HepG2 (cell line): ENCODE results near the gene CRY1. TPM values are rescaled to one million over a fixed set of nuclear protein-coding genes. Genes with fewer than 3 reads are reported as not detected.

ENCODE experiments used
- ATAC-seq: fragments of 200-7000 bp; cut with Tn5 transposase; 3 replicates; pipeline ENCODE4 v1.9.1; 2020; ENCODE audit warnings: mild to moderate bottlenecking, moderate library complexity
- BruUV-seq: library from RNA; stranded (reverse); fragments of 400-500 nt; replicated peaks from 2 replicates; lab custom pipeline; 2021; lab: Mats Ljungman, UMichigan
- CTCF ChIA-PET: fragments of 300-600 bp; formaldehyde crosslinking; extraction: SDS; loops from one replicate; lab custom pipeline; 2021; ENCODE audit warnings: low total read pairs, inconsistent platforms, low intra/inter-chr PET ratio; lab: Yijun Ruan, JAX
- POLR2A ChIA-PET: fragments of 350-600 bp; sonication (Branson Sonifier 250); formaldehyde crosslinking; loops from one replicate; lab custom pipeline; 2020; ENCODE audit warnings: antibody characterized with exemption, inconsistent platforms; lab: Yijun Ruan, JAX
- DNase-seq: peaks from one replicate; pipeline ENCODE4 v3.0.0-alpha.2; 2015; ENCODE audit warnings: low spot score
- FAIRE-seq: peaks from 3 replicates; lab custom pipeline; 2011; peaks lifted over from hg19 to GRCh38; lab: Jason Lieb, UNC
- H2AFZ ChIP-seq: one replicate; pipeline ENCODE4 v1.6.1; 2011; ENCODE audit warnings: low read length, inconsistent platforms
- H3K27ac ChIP-seq: fragments of 300-600 bp; 3 replicates; pipeline ENCODE4 v1.8.0; 2011; ENCODE audit warnings: mixed run types, mild to moderate bottlenecking, mixed read lengths, low read length, inconsistent platforms; ENCODE audit not compliant: insufficient read depth; ENCODE audit errors: extremely low read length
- H3K27me3 ChIP-seq, 2 experiments: fragments of 200-600 bp in 1 of 2; 2 replicates in 1 of 2; 3 replicates in 1 of 2; pipeline versions ENCODE4 v1.6.0 to v1.8.0; 2011; ENCODE audit warnings: low read length in 2 of 2, mild to moderate bottlenecking in 2 of 2, moderate library complexity in 2 of 2, inconsistent platforms in 1 of 2; ENCODE audit not compliant: insufficient read depth in 2 of 2, control insufficient read depth in 1 of 2
- H3K36me3 ChIP-seq, 2 experiments: fragments of 200-600 bp in 1 of 2; replicated peaks in 1 of 2; 2 replicates in 1 of 2; 3 replicates in 1 of 2; pipeline versions ENCODE4 v1.5.1 to v1.8.0; 2011; ENCODE audit warnings: low read length in 2 of 2, inconsistent platforms in 1 of 2; ENCODE audit not compliant: insufficient read depth in 2 of 2, control insufficient read depth in 1 of 2
- H3K4me1 ChIP-seq: 2 replicates; pipeline ENCODE4 v1.5.1; 2012; ENCODE audit warnings: low read length, inconsistent platforms; ENCODE audit not compliant: insufficient read depth
- H3K4me2 ChIP-seq: 2 replicates; pipeline ENCODE4 v1.6.0; 2011; ENCODE audit warnings: low read depth, low read length, inconsistent platforms
- H3K4me3 ChIP-seq, 3 experiments: fragments of 200-600 bp in 1 of 3; sonication (generic), shearing (Covaris generic) in 1 of 3; replicated peaks in 1 of 3; 2 replicates each; pipeline ENCODE4 v1.5.1; 2011 to 2016; ENCODE audit warnings: low read length in 3 of 3, inconsistent platforms in 2 of 3, low read depth in 2 of 3, mild to moderate bottlenecking in 2 of 3, control low read depth in 1 of 3, mixed read lengths in 1 of 3; ENCODE audit not compliant: insufficient read depth in 1 of 3
- H3K79me2 ChIP-seq: one replicate; pipeline ENCODE4 v1.6.1; 2011; ENCODE audit warnings: low read length, inconsistent platforms; ENCODE audit not compliant: insufficient read depth
- H3K9ac ChIP-seq: 2 replicates; pipeline ENCODE4 v1.6.0; 2011; ENCODE audit warnings: mild to moderate bottlenecking, low read depth, low read length, inconsistent platforms; ENCODE audit not compliant: insufficient read depth
- H3K9me3 ChIP-seq: 2 replicates; pipeline ENCODE4 v1.5.1; 2012; ENCODE audit warnings: mild to moderate bottlenecking, low read length
- H4K20me1 ChIP-seq: 2 replicates; pipeline ENCODE4 v1.6.0; 2011; ENCODE audit warnings: inconsistent platforms, mild to moderate bottlenecking, low read length, moderate library complexity; ENCODE audit not compliant: insufficient read depth
- EZH2 ChIP-seq: conservative IDR thresholded peaks from 2 replicates; pipeline ENCODE4 v1.6.1; 2012; ENCODE audit warnings: mild to moderate bottlenecking, low read depth, low read length, moderate library complexity
- FOXO1 ChIP-seq: sonication (generic); formaldehyde crosslinking; IDR thresholded peaks from 2 replicates; pipeline ENCODE4 v1.4.0; 2020; ENCODE audit warnings: missing genetic modification reagents
- MAFG ChIP-seq: sonication (generic); formaldehyde crosslinking; IDR thresholded peaks from 2 replicates; pipeline ENCODE4 v1.5.1; 2020; ENCODE audit warnings: mild to moderate bottlenecking, missing genetic modification reagents
- MZF1 ChIP-seq: sonication (generic); formaldehyde crosslinking; IDR thresholded peaks from 2 replicates; pipeline ENCODE4 v1.8.1; 2023; ENCODE audit warnings: mild to moderate bottlenecking, missing genetic modification reagents, borderline replicate concordance
- SKIL ChIP-seq: sonication (generic); formaldehyde crosslinking; IDR thresholded peaks from 2 replicates; pipeline ENCODE4 v1.8.0; 2022; ENCODE audit warnings: missing genetic modification reagents, mild to moderate bottlenecking, moderate library complexity, borderline replicate concordance
- TARDBP ChIP-seq: sonication (generic); formaldehyde crosslinking; IDR thresholded peaks from 2 replicates; pipeline ENCODE4 v1.8.0; 2022; ENCODE audit warnings: mild to moderate bottlenecking, missing genetic modification reagents
- ZBTB7A ChIP-seq: sonication (generic); formaldehyde crosslinking; IDR thresholded peaks from 2 replicates; pipeline ENCODE4 v1.8.0; 2022; ENCODE audit warnings: mild to moderate bottlenecking, missing genetic modification reagents
- ZFYVE20 ChIP-seq: sonication (generic); formaldehyde crosslinking; IDR thresholded peaks from 2 replicates; pipeline ENCODE4 v1.8.0; 2023; ENCODE audit warnings: low read depth, mild to moderate bottlenecking, moderate library complexity, missing genetic modification reagents, borderline replicate concordance
- ZNF782 ChIP-seq: sonication (generic); formaldehyde crosslinking; IDR thresholded peaks from 2 replicates; pipeline ENCODE4 v1.4.0; 2020; ENCODE audit warnings: missing genetic modification reagents, mild to moderate bottlenecking, borderline replicate concordance
- WGBS: methylation state at CpG from one replicate; pipeline ENCODE4 v1.1.6; 2017; ENCODE audit warnings: low lambda C conversion rate; 5-methylcytosine and 5-hydroxymethylcytosine counted together
- in situ Hi-C: cut with HindIII; loops from 2 replicates; pipeline ENCODE4 v1.10.0; 2017; ENCODE audit warnings: low pct_unique_long_range_greater_than_20kb; ENCODE audit not compliant: extremely low pct_ligation_motif_present
- intact Hi-C: fragments of 100-400 bp; cut with micrococcal nuclease; formaldehyde crosslinking; loops from one replicate; pipeline ENCODE4 v1.10.0; 2022; ENCODE audit not compliant: unreplicated experiment
- polyA plus RNA-seq, 8 experiments: library from polyadenylated mRNA; depleted of rRNA in 3 of 8; stranded (reverse) in 7 of 8; unstranded in 1 of 8; fragments of >200 nt; fragmentation: Illumina TruSeq in 4 of 8; extraction: Trizol in 4 of 8; gene quantifications; 2 replicates each; pipeline versions ENCODE4 v1.2.1 to v1.2.3, GENCODE V29; 2011 to 2016; ENCODE audit warnings: low read depth in 4 of 8, missing spikeins in 1 of 8, mixed read lengths in 1 of 8; ENCODE audit not compliant: insufficient read depth in 1 of 8
- total RNA-seq, 5 experiments: library from RNA; depleted of rRNA; stranded (reverse); fragments of >200 nt; fragmentation: Illumina TruSeq; extraction: Trizol; gene quantifications; 2 replicates each; pipeline ENCODE4 v1.2.3, GENCODE V29; 2016; ENCODE audit warnings: low read depth in 1 of 5
- TF ChIP-seq, protein P1 (sequence below): sonication (generic); formaldehyde crosslinking; IDR thresholded peaks from 2 replicates; pipeline ENCODE4 v1.4.0; 2020; ENCODE audit warnings: missing genetic modification reagents

Gene CRY1
- total and polyA plus RNA-seq, 2 of the 13 experiments (the other 11 are each of a cell fraction or from before 2014, with no cell fraction given), result 11.4 to 13.9 TPM

DNA sequence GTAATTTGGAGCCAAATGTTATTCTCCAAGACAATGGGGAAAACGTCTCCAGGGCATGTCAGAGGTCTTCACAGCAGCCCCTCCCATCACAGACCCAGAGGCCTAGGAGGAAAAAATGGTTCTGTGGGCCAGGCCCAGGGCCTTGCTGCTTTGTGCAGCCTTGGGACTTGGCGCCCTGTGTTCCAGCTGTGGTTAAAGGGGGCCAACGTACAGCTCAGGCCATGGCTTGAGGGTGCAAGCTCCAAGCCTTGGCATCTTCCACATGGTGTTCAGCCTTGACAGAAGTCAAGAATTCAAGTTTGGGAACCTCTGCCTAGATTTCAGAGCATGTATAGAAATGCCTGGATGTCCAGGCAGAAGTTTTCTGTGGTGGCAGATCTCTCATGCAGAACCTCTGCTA is 3.2 kb upstream of the CRY1 start:
- BruUV-seq, result no TSS peak
- FAIRE-seq, result no peak

More for the DNA sequence above, 3.2 kb upstream of the CRY1 start:
- intact Hi-C loops (no loop called here), in situ Hi-C loops (no loop called here)
- H3K27me3 ChIP-seq, result no peaks in the 10 kb centered on the region; a peak in 1 of 5 replicates
- H3K4me3 ChIP-seq, result no peak overlapping the region
- peaks cover 6% of the 10 kb centered on the region for H3K79me2 ChIP-seq
- ChIA-PET POLR2A (no interaction called here), CTCF (no interaction called here)
- 0 out of 2 replicates have a peak, but pooled peaks cover 8% of the 10 kb centered on the region for H3K9me3 ChIP-seq
- no peak overlapping the region for H2AFZ ChIP-seq
- H4K20me1 ChIP-seq, result no peaks in the 10 kb centered on the region
- DNase-seq (no peak), ATAC-seq (no peak)
- H3K4me2 ChIP-seq, result no peak overlapping the region
- peaks cover 27% of the 10 kb centered on the region for H3K4me1 ChIP-seq
- no peak overlapping the region for H3K9ac ChIP-seq
- TF ChIP-seq EZH2 (no peak), ZNF782 (no peak), MAFG (CRISPR knock-in tag) (no peak), SKIL (CRISPR knock-in tag) (no peak), ZBTB7A (CRISPR knock-in tag) (no peak), ZFYVE20 (no peak), MZF1 (CRISPR knock-in tag) (no peak), TARDBP (no peak), FOXO1 (CRISPR knock-in tag) (no peak)
- TF ChIP-seq, protein P1, sequence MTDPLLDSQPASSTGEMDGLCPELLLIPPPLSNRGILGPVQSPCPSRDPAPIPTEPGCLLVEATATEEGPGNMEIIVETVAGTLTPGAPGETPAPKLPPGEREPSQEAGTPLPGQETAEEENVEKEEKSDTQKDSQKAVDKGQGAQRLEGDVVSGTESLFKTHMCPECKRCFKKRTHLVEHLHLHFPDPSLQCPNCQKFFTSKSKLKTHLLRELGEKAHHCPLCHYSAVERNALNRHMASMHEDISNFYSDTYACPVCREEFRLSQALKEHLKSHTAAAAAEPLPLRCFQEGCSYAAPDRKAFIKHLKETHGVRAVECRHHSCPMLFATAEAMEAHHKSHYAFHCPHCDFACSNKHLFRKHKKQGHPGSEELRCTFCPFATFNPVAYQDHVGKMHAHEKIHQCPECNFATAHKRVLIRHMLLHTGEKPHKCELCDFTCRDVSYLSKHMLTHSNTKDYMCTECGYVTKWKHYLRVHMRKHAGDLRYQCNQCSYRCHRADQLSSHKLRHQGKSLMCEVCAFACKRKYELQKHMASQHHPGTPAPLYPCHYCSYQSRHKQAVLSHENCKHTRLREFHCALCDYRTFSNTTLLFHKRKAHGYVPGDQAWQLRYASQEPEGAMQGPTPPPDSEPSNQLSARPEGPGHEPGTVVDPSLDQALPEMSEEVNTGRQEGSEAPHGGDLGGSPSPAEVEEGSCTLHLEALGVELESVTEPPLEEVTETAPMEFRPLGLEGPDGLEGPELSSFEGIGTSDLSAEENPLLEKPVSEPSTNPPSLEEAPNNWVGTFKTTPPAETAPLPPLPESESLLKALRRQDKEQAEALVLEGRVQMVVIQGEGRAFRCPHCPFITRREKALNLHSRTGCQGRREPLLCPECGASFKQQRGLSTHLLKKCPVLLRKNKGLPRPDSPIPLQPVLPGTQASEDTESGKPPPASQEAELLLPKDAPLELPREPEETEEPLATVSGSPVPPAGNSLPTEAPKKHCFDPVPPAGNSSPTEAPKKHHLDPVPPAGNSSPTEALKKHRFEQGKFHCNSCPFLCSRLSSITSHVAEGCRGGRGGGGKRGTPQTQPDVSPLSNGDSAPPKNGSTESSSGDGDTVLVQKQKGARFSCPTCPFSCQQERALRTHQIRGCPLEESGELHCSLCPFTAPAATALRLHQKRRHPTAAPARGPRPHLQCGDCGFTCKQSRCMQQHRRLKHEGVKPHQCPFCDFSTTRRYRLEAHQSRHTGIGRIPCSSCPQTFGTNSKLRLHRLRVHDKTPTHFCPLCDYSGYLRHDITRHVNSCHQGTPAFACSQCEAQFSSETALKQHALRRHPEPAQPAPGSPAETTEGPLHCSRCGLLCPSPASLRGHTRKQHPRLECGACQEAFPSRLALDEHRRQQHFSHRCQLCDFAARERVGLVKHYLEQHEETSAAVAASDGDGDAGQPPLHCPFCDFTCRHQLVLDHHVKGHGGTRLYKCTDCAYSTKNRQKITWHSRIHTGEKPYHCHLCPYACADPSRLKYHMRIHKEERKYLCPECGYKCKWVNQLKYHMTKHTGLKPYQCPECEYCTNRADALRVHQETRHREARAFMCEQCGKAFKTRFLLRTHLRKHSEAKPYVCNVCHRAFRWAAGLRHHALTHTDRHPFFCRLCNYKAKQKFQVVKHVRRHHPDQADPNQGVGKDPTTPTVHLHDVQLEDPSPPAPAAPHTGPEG (CRISPR knock-in tag), result no peak
- H3K36me3 ChIP-seq, result no peaks in the 10 kb centered on the region
- WGBS, result 0% methylated on average over 1 of the region's 3 CpGs
- H3K27ac ChIP-seq, result no peak overlapping the region
